ENCODE results near the gene NAXE.
"Not testable (repeated sequence)": the region's sequence is repeated elsewhere in the genome, so short reads cannot be mapped to it uniquely, and the experiment has no call there.

NAXE gene

DNA sequence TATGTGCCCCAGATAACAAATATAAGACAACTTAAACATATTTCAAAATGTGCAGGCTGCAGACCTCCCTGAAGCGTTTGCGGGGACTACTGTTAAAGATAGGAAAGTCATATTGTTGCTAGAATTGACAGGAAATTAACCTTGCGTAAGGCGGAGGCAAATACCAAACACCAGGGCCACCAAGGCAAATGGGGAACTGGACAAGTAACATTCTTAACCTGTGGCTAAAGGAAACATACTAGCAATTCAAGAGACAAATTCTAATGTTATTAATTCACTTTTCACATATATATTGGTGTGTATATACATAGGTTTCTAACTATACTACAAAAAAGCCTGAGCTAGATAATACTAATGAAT is 34.5 kb downstream of the NAXE start:
- TF ChIP-seq CTCF (conservative IDR thresholded peaks at IDR 0.05; ENCODE audit: low read depth, low read length): no peak
- no peak overlapping the region for H3K4me3 ChIP-seq (ENCODE audit: low read depth, low read length)
- no peak for DNase-seq (ENCODE audit: low read depth)

GRCh38 chr1:156627313-156627880 is 35.8 kb downstream of the NAXE start:
- peak; percentile 74 for TF ChIP-seq CTCF (conservative IDR thresholded peaks at IDR 0.05; ENCODE audit: low read depth, low read length)
- no peak overlapping the region for H3K4me3 ChIP-seq (ENCODE audit: low read depth, low read length)
- DNase-seq (ENCODE audit: low read depth): peak; percentile 70

DNA sequence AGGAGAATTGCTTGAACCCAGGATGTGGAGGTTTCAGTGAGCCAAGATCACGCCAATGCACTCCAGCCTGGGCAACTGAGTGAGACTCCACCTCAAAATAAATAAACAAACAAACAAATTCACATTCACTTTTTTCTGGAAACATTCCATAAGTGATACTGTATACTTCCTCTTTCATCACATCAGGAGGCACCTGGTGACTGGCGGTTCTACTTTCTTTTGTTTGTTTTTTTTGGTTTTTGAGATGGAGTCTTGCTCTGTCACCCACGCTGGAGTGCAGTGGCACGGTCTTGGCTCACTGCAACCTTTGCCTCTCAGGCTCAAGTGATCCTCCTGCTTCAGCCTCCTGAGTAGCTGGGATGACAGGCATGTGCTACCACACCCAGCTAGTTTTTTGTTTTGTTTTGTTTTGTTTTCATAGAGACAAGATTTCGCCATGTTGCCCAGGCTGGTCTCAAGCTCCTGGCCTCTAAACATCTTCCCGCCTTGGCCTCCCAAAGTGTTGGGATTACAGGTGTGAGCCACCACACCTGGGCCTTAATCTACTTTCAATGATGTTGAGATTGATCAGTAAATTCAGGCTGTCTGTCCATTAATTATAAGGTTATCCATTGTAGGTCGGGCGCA is 38.4 kb downstream of the NAXE start:
- no peak overlapping the region for H3K4me3 ChIP-seq (ENCODE audit: low read depth, low read length)
- no peak for TF ChIP-seq CTCF (conservative IDR thresholded peaks at IDR 0.05; ENCODE audit: low read depth, low read length)
- DNase-seq (ENCODE audit: low read depth): no peak

DNA sequence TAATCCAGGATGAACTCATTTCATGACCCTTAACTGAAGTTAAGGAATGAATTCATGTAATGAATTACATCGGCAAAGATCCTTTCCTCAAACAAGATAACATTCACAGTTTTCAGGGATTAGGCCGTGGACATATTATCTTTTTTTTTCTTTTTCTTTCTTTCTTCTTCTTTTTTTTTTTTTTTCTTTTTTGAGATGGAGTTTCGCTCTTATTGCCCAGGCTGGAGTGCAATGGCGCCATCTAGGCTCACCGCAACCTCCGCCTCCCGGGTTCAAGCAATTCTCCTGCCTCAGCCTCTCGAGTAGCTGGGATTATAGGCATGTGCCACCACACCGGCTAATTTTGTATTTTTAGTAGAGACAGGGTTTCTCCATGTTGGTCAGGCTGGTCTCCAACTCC is 39.6 kb downstream of the NAXE start:
- H3K4me3 ChIP-seq (ENCODE audit: low read depth, low read length); DNase-seq (ENCODE audit: low read depth): not testable (repeated sequence)

DNA sequence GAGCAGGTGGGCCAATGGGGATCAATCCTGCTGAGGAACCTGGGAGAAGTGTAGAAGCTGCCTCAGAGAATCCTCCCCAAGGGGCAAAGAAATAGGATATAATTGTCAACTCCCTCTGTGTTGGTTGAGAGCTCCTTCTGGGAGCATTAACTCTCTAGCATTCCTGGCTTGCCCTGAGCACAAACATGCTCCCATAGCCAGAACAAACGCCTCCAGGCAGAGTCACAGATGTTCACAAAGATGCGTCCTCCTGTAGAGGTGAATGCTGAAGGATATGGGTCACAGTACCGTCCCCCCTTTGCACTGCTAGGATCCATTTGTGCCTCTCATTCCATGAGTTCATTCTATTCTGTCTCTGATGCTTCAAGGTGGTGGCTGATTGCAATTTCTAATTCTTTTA is 40.8 kb downstream of the NAXE start:
- DNase-seq (ENCODE audit: low read depth): no peak
- TF ChIP-seq CTCF (conservative IDR thresholded peaks at IDR 0.05; ENCODE audit: low read depth, low read length): no peak
- H3K4me3 ChIP-seq (ENCODE audit: low read depth, low read length): no peak overlapping the region

GRCh38 chr1:156638189-156638985 is 46.8 kb downstream of the NAXE start:
- no peak for TF ChIP-seq CTCF (conservative IDR thresholded peaks at IDR 0.05; ENCODE audit: low read depth, low read length)
- H3K4me3 ChIP-seq (ENCODE audit: low read depth, low read length): no peak overlapping the region
- no peak for DNase-seq (ENCODE audit: low read depth)

DNA sequence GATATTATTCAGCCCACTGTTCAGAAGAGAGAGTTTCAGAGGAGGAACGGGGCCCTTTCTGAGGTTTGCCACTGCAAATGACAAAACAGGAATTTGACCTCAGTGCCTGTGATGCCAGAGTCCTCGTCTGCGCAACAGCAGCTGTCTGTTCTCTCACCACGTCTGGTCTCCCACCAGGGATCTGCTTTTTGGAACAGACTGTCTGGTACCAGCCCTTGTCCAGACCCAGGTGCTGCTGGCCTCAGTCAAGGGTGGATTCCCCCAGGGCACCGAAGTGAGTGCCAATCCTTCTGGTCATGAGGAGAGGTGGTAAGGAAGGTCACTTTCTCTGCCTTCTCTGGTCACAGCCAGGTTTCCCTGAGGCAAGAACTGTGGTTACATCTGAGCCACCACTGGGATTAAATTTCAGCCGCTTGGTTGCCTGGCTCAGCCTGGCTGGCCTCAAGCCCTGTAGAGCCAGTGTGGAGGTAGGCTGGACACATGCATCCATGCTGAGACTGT is 48.1 kb downstream of the NAXE start:
- DNase-seq (ENCODE audit: low read depth): no peak
- TF ChIP-seq CTCF (conservative IDR thresholded peaks at IDR 0.05; ENCODE audit: low read depth, low read length): no peak
- H3K4me3 ChIP-seq (ENCODE audit: low read depth, low read length): no peak overlapping the region

All from choroid plexus epithelial cell (primary cell).